GM11168 (cell line): ENCODE results near the gene RAB29.
"Not testable (repeated sequence)": the region's sequence is repeated elsewhere in the genome, so short reads cannot be mapped to it uniquely, and the experiment has no call there.

Source experiments
- in situ Hi-C: fragments of 300-500 bp; cut with MboI; formaldehyde crosslinking; loops from one replicate; pipeline ENCODE4 v1.12.0; 2022; ENCODE audit warnings: low sequenced_read_pairs; ENCODE audit not compliant: unreplicated experiment

Gene RAB29

DNA sequence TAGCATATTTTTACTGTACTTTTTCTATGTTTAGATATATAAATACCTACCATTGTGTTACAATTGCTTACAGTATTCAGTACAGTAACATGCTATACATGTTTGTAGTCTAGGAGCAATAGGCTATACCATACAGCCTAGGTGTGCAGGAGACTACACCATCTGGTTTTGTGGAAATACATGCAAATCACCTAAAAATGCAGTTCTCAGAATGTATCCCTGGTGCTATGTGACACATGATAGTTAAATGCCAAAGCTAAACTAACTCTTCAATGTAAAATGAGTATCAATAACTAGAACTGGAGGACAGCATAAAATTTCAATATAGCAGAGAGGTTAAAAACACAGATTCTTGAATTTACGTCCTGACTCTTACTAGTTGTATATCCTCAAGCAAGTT, 40.1 kb downstream of the RAB29 start:
- in situ Hi-C loops = no loop called here

DNA sequence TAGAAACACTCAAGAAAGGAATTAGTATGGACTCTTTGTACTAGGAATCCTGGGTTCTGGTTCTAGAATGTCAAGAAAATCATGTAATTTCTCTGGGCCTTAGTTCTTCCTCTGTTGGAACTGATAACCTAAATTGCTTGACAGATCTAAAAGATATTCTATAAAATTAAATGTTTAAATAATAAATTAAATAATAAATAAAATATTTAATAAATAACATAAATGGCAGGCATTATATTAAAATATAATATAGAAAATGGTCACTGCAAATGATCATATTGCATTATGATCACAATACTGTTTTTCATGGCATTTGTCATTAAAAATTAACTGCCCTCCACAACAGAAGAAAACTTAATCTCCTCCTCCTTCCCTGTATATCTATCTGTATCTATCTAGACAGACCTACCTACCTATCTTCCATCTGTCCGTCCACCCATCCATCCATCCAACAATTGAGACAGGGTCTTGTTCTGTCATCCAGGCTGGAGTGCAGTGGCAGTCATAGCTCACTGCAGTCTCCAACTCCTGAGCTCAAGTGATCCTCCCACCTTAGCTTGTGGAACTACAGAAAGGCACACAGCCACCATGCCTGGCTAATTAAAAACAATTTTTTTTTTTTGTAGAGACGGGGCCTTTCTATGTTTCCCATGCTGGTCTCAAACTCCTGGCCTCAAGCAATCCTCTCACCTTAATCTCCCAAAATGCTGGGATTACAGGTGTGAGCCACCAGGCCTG, 41.7 kb downstream of the RAB29 start:
- in situ Hi-C loops = no loop called here

DNA sequence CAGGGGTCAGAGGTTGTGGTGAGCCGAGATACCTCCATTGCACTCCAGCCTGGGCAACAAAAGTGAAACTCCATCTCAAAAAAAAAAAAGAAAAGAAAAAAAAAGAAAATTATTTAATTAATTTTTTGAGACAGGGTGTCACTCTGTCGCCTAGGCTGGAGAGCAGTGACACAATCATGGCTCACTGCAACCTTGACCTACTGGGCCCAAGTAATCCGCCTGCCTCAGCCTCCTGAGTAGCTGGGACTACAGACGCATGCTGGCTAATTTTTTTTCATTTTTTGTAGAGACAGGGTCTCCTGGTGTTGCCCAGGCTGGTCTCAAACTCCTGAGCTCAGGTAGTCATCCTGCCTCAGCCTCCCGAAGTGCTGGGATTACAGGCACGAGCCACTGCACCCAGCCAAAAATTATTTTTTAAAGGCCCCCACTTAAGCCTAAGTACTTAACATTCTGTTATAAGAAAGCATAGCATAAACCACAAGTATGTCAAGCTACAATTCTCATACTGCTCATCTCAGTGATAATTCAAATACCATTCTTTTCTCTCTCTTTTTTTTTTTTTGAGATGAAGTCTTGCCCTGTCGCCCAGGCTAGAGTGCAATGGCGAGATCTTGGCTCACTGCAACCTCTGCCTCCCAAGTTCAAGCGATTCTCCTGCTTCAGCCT, 45.2 kb downstream of the RAB29 start:
- in situ Hi-C loops = no loop called here

DNA sequence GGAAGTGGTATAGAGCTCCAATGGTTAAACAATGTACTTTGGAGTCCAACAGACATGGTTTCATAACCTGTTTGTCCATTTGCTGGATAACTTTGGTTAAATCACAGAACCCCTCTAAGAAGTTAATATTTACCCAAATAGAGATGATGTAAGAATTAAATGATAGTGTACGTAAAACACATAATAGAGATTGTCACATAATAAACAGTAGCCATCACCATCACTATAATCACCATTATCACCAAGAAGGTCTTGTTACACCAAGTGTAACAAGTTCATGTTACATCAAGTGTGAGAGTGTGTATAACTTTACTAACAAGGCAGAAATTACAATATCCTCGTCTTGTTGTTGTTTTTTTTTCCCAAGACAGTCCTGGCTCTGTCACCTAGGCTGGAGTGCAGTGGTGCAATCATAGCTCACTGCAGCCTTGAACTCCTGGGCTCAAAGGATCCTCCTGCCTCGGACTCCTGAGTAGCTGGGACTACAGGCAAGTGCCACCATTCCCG, 48.6 kb downstream of the RAB29 start:
- in situ Hi-C loops = no loop called here

DNA sequence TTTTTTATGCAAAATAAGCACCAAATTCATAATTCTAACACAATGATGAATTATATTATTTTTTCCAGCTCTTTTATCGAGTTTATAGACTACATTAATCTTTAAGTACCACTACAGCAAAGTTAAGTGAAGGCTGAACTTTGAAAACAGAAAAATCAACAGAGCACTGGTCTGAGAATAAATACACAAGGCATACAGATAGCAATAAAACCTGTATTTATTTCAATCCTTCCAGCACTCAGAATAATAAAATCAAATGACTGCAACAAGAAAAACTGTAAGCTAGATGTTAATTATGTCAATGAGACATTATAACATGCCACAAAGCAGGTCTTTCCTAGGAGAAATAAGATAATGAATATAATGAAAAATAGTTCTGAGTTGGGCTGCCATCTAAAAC, 49.8 kb downstream of the RAB29 start:
- in situ Hi-C loops = no loop called here

DNA sequence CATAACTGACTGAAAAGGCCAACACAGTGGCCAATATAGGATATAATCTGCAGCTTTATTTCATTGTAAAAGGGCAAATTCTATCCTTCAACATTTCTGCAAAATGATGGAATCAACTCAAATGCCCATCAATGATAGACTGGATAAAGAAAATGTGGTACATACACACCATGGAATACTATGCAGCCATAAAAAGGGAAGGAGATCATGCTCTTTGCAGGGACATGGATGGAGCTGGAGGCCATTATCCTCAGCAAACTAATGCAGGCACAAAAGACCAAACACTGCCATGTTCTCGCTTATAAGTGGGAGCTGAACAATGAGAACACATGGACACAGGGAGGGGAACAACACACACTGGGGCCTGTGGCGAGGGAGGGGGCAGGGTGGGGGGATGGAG, 54.5 kb downstream of the RAB29 start:
- in situ Hi-C loops = not testable (repeated sequence)

DNA sequence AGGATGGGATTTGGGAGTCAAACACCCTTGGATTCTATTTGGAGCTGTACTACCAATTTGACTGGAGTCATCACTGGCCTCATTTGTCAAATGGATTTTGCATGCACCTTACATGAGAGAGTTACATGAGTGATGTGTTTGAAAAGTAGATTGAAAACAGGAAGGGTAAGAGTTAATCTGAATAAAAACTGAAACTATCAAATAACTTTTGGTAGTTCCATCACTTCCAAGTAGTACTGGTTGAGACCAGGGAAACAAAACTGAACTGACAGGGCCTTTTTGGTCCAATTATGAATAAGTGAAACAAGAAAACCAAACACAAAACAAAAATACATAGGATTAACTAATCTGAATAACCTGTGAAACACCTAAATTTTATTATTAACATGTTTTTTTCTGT, 55.5 kb downstream of the RAB29 start:
- in situ Hi-C loops = no loop called here

DNA sequence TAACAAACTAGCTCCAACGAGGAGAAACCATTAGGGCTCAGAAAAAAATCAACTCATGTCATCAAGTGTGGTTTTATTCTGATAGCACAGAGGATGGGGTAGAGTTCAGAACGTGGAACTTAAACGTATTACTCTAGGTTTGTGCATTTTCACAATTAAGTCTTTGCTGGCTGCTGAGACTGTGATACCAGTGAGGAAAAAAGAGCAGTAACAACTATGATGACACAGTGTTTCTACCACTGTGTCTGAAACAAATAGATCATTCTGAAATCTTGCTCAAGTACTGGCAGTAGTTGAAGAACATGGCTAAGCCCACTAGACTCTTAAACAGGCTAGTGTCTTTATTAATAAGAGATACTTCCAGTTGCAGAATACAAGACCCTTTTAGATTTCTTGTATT, 56.3 kb downstream of the RAB29 start:
- in situ Hi-C loops = no loop called here
